Naive thymus-derived CD4-positive, alpha-beta T cell (primary cell): ENCODE results near the gene ACAA2. TPM values are rescaled to one million over a fixed set of nuclear protein-coding genes. Genes with fewer than 3 reads are reported as not detected.
"Not testable (repeated sequence)": the region's sequence is repeated elsewhere in the genome, so short reads cannot be mapped to it uniquely, and the experiment has no call there.

Experiments
- ATAC-seq: fragments of 150-1000 bp; cut with Tn5 transposase; 2 replicates; pipeline ENCODE4 v1.10.0; 2021; ENCODE audit warnings: mild to moderate bottlenecking, moderate library complexity
- CTCF ChIA-PET: fragments of 350-600 bp; sonication (Branson Sonifier 250); formaldehyde crosslinking; loops from one replicate; lab custom pipeline; 2021; ENCODE audit warnings: antibody characterized with exemption; lab: Charles Lee
- POLR2A ChIA-PET: fragments of 350-600 bp; sonication (Branson Sonifier 250); formaldehyde crosslinking; loops from one replicate; lab custom pipeline; 2021; ENCODE audit warnings: antibody characterized with exemption, inconsistent platforms; lab: Charles Lee
- DNase-seq, 9 donors: peaks; one replicate each; pipeline versions ENCODE4 v3.0.0 to v3.0.0-alpha.2; 2020 to 2022; ENCODE audit warnings: mixed read lengths in 1 of 9
- H3K27ac ChIP-seq: one replicate; pipeline ENCODE4 v1.7.0; 2013; ENCODE audit warnings: mild to moderate bottlenecking, low read depth, low read length, moderate library complexity
- H3K27me3 ChIP-seq, 2 donors: one replicate each; pipeline ENCODE4 v1.7.0; 2013; ENCODE audit warnings: low read length in 2 of 2, mild to moderate bottlenecking in 2 of 2, moderate library complexity in 2 of 2; ENCODE audit not compliant: control insufficient read depth in 2 of 2, insufficient read depth in 2 of 2
- H3K36me3 ChIP-seq, 3 experiments: 1 replicate in 2 of 3; 2 replicates in 1 of 3; pipeline ENCODE4 v1.7.0; 2013; ENCODE audit warnings: low read length in 3 of 3, mild to moderate bottlenecking in 3 of 3, moderate library complexity in 1 of 3; ENCODE audit not compliant: insufficient read depth in 3 of 3, control insufficient read depth in 2 of 3
- H3K4me1 ChIP-seq, 2 donors: one replicate each; pipeline ENCODE4 v1.7.0; 2013; ENCODE audit warnings: low read length in 2 of 2, mild to moderate bottlenecking in 2 of 2, moderate library complexity in 1 of 2; ENCODE audit not compliant: control insufficient read depth in 2 of 2, insufficient read depth in 2 of 2
- H3K4me3 ChIP-seq: 2 replicates; pipeline ENCODE4 v1.7.0; 2013; ENCODE audit warnings: mild to moderate bottlenecking, low read length
- H3K9me3 ChIP-seq, 3 experiments: 1 replicate in 2 of 3; 2 replicates in 1 of 3; pipeline ENCODE4 v1.7.0; 2013; ENCODE audit warnings: low read length in 3 of 3; ENCODE audit not compliant: control insufficient read depth in 2 of 3
- H3K27ac Mint-ChIP-seq, 9 donors: one replicate each; pipeline ENCODE4 v1.8.0; 2020 to 2022; ENCODE audit warnings: mixed read lengths in 9 of 9, mild to moderate bottlenecking in 8 of 9, moderate library complexity in 5 of 9, inconsistent platforms in 2 of 9
- H3K27me3 Mint-ChIP-seq, 5 donors: one replicate each; pipeline ENCODE4 v1.8.0; 2021 to 2022; ENCODE audit warnings: mixed read lengths in 5 of 5, mild to moderate bottlenecking in 1 of 5
- H3K36me3 Mint-ChIP-seq, 5 donors: one replicate each; pipeline ENCODE4 v1.8.0; 2020 to 2022; ENCODE audit warnings: mixed read lengths in 5 of 5, mild to moderate bottlenecking in 3 of 5, inconsistent platforms in 1 of 5
- H3K4me1 Mint-ChIP-seq, 7 donors: one replicate each; pipeline ENCODE4 v1.8.0; 2020 to 2022; ENCODE audit warnings: mixed read lengths in 7 of 7, mild to moderate bottlenecking in 3 of 7, inconsistent platforms in 1 of 7
- H3K4me3 Mint-ChIP-seq, 10 donors: one replicate each; pipeline ENCODE4 v1.8.0; 2020 to 2022; ENCODE audit warnings: mild to moderate bottlenecking in 10 of 10, mixed read lengths in 10 of 10, moderate library complexity in 6 of 10, inconsistent platforms in 2 of 10
- H3K9me3 Mint-ChIP-seq, 11 donors: one replicate each; pipeline ENCODE4 v1.8.0; 2020 to 2022; ENCODE audit warnings: mixed read lengths in 11 of 11, mild to moderate bottlenecking in 4 of 11, inconsistent platforms in 1 of 11, moderate library complexity in 1 of 11
- intact Hi-C, 2 donors: fragments of 100-400 bp; cut with micrococcal nuclease; formaldehyde crosslinking; loops; one replicate each; pipeline ENCODE4 v1.15.1; 2023
- polyA plus RNA-seq, 2 donors: library from polyadenylated mRNA; unstranded; fragments of 300-500 nt; fragmentation: Illumina TruSeq; gene quantifications; one replicate each; pipeline ENCODE4 v1.2.3, GENCODE V29; 2021
- total RNA-seq, 6 experiments: library from RNA in 5 of 6; stranded (reverse) in 5 of 6; gene quantifications; 1 replicate in 5 of 6; 2 replicates in 1 of 6; pipeline ENCODE4 v1.2.3 and lab custom pipeline; 2021 to 2026

ACAA2 gene
- total and polyA plus RNA-seq, 7 experiments from 2014 or later: 15.4 to 94.7 (median 29.3) TPM

DNA sequence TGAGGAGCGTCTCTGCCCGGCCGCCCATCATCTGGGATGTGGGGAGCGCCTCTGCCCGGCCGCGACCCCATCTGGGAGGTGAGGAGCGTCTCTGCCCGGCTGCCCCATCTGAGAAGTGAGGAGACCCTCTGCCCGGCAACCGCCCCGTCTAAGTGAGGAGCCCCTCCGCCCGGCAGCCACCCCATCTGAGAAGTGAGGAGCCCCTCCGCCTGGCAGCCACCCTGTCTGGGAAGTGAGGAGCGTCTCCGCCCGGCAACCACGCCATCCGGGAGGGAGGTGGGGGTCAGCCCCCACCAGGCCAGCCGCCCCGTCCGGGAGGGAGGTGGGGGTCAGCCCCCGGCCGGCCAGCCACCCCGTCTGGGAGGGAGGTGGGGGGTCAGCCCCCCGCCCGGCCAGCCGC is 13.5 kb downstream of the ACAA2 start:
- H3K4me1 ChIP-seq, H3K9me3 ChIP-seq, H3K27me3 Mint-ChIP-seq, H3K4me3 Mint-ChIP-seq, intact Hi-C loops, H3K4me3 ChIP-seq, H3K9me3 Mint-ChIP-seq, DNase-seq, POLR2A ChIA-PET, ATAC-seq, H3K27ac Mint-ChIP-seq, CTCF ChIA-PET, H3K27ac ChIP-seq, H3K27me3 ChIP-seq: not testable (repeated sequence)
- peaks cover 0 to 10% (median 5%) of the 10 kb centered on the region in 3 experiments for H3K36me3 ChIP-seq
- Mint-ChIP-seq H3K36me3 (peaks cover 3 to 44% (median 33%) of the 10 kb centered on the region in 5 donors), H3K4me1 (peaks cover 2 to 31% (median 13%) of the 10 kb centered on the region in 7 donors)

DNA sequence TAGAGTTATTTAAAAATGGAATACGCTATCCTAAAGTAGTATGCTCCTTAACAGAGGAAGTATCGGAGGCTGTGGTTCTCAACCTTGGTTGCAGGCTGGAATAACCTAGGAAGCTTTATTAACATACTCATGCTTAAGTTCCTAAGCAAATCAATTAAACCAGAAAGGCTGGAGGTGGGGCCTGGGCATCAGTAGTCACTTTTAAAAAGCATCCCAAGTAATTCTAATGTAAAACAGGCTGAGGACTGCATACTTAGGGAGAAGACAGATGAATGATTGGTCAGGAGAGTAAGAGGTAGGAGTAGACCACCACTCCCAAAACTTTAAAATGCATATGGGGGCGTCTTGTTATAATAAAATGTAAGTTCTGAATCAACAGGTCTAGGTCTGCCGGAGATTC is 15.3 kb downstream of the ACAA2 start:
- Mint-ChIP-seq H3K4me1 (peaks cover 0 to 19% (median 4%) of the 10 kb centered on the region in 7 donors), H3K27me3 (no peaks in the 10 kb centered on the region), H3K27ac (peak overlapping the region in 1 of 9 donors; percentile 55), H3K9me3 (no peaks in the 10 kb centered on the region), H3K4me3 (no peak overlapping the region), H3K36me3 (peaks cover 3 to 52% (median 34%) of the 10 kb centered on the region in 5 donors)
- no peaks in the 10 kb centered on the region for H3K4me1 ChIP-seq
- no peak overlapping the region for H3K27ac ChIP-seq
- no peak for DNase-seq
- peaks cover 0 to 14% (median 5%) of the 10 kb centered on the region in 3 experiments for H3K36me3 ChIP-seq
- ChIA-PET CTCF (no interaction called here), POLR2A (no interaction called here)
- no peaks in the 10 kb centered on the region for H3K27me3 ChIP-seq
- no peak overlapping the region for H3K4me3 ChIP-seq
- intact Hi-C loops: no loop called here
- no peaks in the 10 kb centered on the region for H3K9me3 ChIP-seq
- no peak for ATAC-seq

DNA sequence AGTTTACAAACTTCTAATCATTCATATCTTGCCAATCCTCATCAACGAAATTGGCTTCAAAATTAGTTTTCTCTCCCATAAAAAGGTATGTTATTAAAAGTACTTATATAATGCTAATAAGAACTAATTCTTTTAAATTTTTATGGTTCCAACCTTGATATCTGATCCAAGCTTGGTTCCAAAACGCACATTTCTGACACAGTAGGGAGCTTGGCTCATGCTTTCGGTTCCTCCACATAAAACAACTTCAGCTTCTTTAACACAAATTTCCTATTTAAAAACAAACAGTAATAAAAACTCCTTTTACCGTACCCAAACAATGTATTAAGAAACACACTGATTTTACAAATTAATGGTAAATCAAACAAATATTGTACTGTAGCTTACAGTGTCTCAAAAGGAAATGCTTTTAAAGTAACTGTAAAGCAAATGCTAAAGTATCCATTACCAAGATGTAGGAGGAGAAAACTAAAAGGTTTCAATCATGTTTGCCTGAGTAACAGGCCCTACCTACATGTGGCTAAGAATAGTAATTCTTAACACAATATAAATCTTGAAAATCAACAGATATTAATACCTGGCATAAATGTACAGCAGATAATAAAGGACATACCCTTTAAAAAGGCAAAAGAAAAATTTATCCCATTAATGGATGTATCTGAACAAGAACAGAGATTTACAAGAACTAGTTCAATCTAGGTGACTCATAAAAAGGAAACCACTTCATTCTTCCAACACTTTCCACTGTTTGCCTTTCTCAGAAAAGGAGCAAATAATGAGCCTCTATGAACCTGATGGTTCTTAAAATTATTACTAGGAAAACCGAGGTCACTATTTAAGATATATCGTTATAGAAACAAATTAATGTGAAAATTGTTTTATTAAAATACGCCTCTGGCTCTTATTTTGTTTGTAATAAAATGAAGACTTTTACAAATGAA is 17.5 kb downstream of the ACAA2 start:
- POLR2A ChIA-PET: no interaction called here

DNA sequence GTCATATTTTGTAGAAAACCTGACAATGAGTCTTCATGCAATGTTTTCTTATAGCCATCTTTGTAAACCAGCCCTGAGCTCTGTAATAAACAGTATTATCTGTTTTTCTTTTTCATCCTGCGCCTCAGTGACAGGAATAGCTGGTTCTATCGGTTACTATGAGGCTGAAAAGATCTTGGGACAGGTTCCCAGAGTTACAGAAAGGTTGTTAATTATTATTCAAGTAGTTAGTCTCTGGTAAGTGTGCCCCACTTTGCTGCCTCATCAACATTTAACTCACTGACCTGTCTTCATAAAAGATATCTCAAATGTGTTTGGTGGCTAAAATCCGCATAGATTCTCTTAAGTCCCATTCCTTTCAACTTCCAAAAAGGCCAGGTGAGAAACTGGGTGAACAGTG is 18.6 kb downstream of the ACAA2 start:
- ATAC-seq (no peak), DNase-seq (no peak)
- Histone ChIP-seq H3K36me3 (peaks cover 0 to 26% (median 3%) of the 10 kb centered on the region in 3 experiments), H3K4me3 (no peak overlapping the region), H3K4me1 (no peaks in the 10 kb centered on the region), H3K27ac (no peak overlapping the region), H3K9me3 (no peaks in the 10 kb centered on the region), H3K27me3 (no peaks in the 10 kb centered on the region)
- no peaks in the 10 kb centered on the region for H3K27me3 Mint-ChIP-seq
- H3K36me3 Mint-ChIP-seq: peaks cover 3 to 57% (median 39%) of the 10 kb centered on the region in 5 donors
- ChIA-PET CTCF (no interaction called here), POLR2A (no interaction called here)
- intact Hi-C loops: no loop called here
- H3K9me3 Mint-ChIP-seq: no peaks in the 10 kb centered on the region
- H3K4me3 Mint-ChIP-seq: no peak overlapping the region
- peaks cover 0 to 29% (median 0%) of the 10 kb centered on the region in 7 donors for H3K4me1 Mint-ChIP-seq
- no peak overlapping the region for H3K27ac Mint-ChIP-seq

More for the DNA sequence above, 17.5 kb downstream of the ACAA2 start:
- no peak overlapping the region for H3K4me3 Mint-ChIP-seq
- Histone ChIP-seq H3K4me1 (no peaks in the 10 kb centered on the region), H3K36me3 (peaks cover 0 to 14% (median 3%) of the 10 kb centered on the region in 3 experiments), H3K9me3 (no peaks in the 10 kb centered on the region), H3K27ac (no peak overlapping the region), H3K4me3 (no peak overlapping the region), H3K27me3 (no peaks in the 10 kb centered on the region)
- no peaks in the 10 kb centered on the region for H3K9me3 Mint-ChIP-seq
- no peaks in the 10 kb centered on the region for H3K27me3 Mint-ChIP-seq
- no peak for DNase-seq
- no peak for ATAC-seq
- peaks cover 0 to 19% (median 0%) of the 10 kb centered on the region in 7 donors for H3K4me1 Mint-ChIP-seq
- H3K27ac Mint-ChIP-seq: peak overlapping the region in 1 of 9 donors; percentile 28
- CTCF ChIA-PET: no interaction called here
- intact Hi-C loops: no loop called here
- peaks cover 3 to 51% (median 40%) of the 10 kb centered on the region in 5 donors for H3K36me3 Mint-ChIP-seq

DNA sequence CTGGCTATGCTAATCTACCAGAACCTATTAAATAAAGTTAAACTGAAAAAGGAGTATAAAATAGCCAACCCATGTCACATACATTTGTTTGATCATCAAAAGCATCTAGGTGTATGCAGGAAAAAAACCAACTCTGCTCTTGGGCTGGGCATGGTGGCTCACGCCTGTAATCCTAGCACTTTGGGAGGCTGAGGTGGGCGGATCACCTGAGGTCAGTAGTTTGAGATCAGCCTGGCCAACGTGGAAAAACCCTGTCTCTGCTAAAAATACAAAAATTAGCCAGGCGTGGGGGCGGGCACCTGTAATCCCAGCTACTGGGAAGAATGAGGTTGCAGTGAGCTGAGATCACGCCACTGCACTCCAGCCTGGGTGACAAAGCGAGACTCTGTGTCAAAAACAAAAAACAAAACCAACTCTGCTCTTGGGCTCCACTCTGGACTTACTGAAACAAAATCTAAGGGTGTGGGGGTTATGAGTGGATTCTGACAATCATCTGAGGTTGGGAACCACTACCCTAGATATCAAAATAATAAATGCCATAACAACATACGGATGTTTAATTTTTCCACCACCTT is 23.7 kb downstream of the ACAA2 start:
- POLR2A ChIA-PET, H3K27me3 ChIP-seq, H3K27ac ChIP-seq, H3K4me3 Mint-ChIP-seq, H3K9me3 Mint-ChIP-seq, ATAC-seq, H3K9me3 ChIP-seq, H3K4me3 ChIP-seq, H3K27me3 Mint-ChIP-seq: not testable (repeated sequence)
- DNase-seq: peak in 1 of 9 donors; percentile 47
- H3K4me1 ChIP-seq: peaks cover 12 to 37% of the 10 kb centered on the region in 2 donors
- CTCF ChIA-PET: interaction anchor here (0.5 kb wide), 1 partner anchor 220 kb away, joined by 3 read pairs; no protein-coding TSS in a partner anchor
- Mint-ChIP-seq H3K36me3 (peaks cover 0 to 48% (median 28%) of the 10 kb centered on the region in 5 donors), H3K4me1 (peaks cover 17 to 43% (median 34%) of the 10 kb centered on the region in 7 donors), H3K27ac (peak overlapping the region in 5 of 9 donors; percentile 8 to 82 (median 32))
- peaks cover 0 to 20% (median 3%) of the 10 kb centered on the region in 3 experiments for H3K36me3 ChIP-seq
- intact Hi-C loops: loop anchor here in 1 of 2 donors (5.0 kb wide), 1 partner anchor 68 kb away; no protein-coding TSS in a partner anchor

DNA sequence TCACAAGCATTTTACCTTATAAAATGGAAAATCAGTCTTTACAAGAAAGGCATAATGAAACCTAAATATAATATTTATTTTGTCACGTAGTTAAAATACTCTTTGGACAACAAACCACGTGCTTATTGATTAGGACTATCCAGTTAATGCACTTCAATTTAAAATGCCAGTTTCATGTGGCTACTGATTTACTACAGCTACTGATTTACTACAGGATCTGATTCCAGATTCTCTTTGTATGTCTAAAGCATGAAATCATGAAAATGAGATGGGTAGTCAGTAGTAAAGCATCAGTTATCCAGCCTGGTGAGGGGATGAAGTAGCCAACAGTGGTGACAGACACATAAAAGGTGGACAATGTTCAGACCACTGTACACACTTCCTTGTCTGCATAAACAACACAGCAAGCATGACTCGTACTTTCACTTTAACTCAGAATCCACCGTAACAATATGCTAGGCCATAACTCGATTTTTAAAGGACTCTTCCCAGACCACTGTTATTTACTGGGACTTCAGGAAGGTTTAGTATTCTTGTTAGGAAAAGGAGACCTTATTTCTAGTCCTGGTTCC is 24.9 kb downstream of the ACAA2 start:
- Mint-ChIP-seq H3K27ac (peak overlapping the region in 6 of 9 donors; percentile 30 to 82 (median 60)), H3K9me3 (no peaks in the 10 kb centered on the region), H3K27me3 (no peaks in the 10 kb centered on the region), H3K4me1 (peaks cover 21 to 53% (median 44%) of the 10 kb centered on the region in 7 donors), H3K4me3 (peak overlapping the region in 5 of 10 donors; percentile 7 to 74 (median 44)), H3K36me3 (peaks cover 5 to 52% (median 34%) of the 10 kb centered on the region in 5 donors)
- peaks cover 12 to 46% of the 10 kb centered on the region in 2 donors for H3K4me1 ChIP-seq
- CTCF ChIA-PET: no interaction called here
- H3K36me3 ChIP-seq: peaks cover 0 to 16% (median 3%) of the 10 kb centered on the region in 3 experiments
- POLR2A ChIA-PET: interaction anchor here (1.0 kb wide), 1 partner anchor 24 kb away, joined by 3 read pairs; no protein-coding TSS in a partner anchor
- H3K27ac ChIP-seq: no peak overlapping the region
- DNase-seq (no peak), ATAC-seq (no peak)
- H3K9me3 ChIP-seq: no peaks in the 10 kb centered on the region
- intact Hi-C loops: loop anchor here in 1 of 2 donors (1.0 to 5.0 kb wide), 3 partner anchors 25 to 69 kb away; partner anchors contain the start of gene ACAA2
- H3K27me3 ChIP-seq: no peaks in the 10 kb centered on the region
- no peak overlapping the region for H3K4me3 ChIP-seq
